HepG2 (cell line): ENCODE results near the gene ATP1B2. TPM values are rescaled to one million over a fixed set of nuclear protein-coding genes. Genes with fewer than 3 reads are reported as not detected.

Experiments
- DR1 ChIP-seq: sonication (generic); formaldehyde crosslinking; IDR thresholded peaks from 2 replicates; pipeline ENCODE4 v1.8.0; 2021; ENCODE audit warnings: mild to moderate bottlenecking, missing genetic modification reagents, inconsistent platforms
- ELF3 ChIP-seq: IDR thresholded peaks from 2 replicates; pipeline ENCODE4 v1.6.1; 2016; ENCODE audit warnings: missing genetic modification reagents, missing compliant biosample characterization
- KDM5B ChIP-seq: sonication (generic); formaldehyde crosslinking; IDR thresholded peaks from 2 replicates; pipeline ENCODE4 v1.4.0; 2020; ENCODE audit warnings: missing genetic modification reagents, mild to moderate bottlenecking, borderline replicate concordance
- MEIS2 ChIP-seq: sonication (generic); formaldehyde crosslinking; IDR thresholded peaks from 2 replicates; pipeline ENCODE4 v1.9.0; 2021; ENCODE audit warnings: mild to moderate bottlenecking, missing genetic modification reagents
- NR2F6 ChIP-seq, 2 experiments: IDR thresholded peaks; 2 replicates each; pipeline ENCODE4 v1.6.1; 2016; ENCODE audit warnings: antibody characterized with exemption in 1 of 2, mild to moderate bottlenecking in 1 of 2
- PHF8 ChIP-seq: sonication (generic); formaldehyde crosslinking; IDR thresholded peaks from 2 replicates; pipeline ENCODE4 v1.5.0; 2020; ENCODE audit warnings: missing genetic modification reagents
- SRY ChIP-seq: sonication (generic); formaldehyde crosslinking; IDR thresholded peaks from 2 replicates; pipeline ENCODE4 v1.8.0; 2022; ENCODE audit warnings: mild to moderate bottlenecking, missing genetic modification reagents
- TEAD2 ChIP-seq: sonication (generic); formaldehyde crosslinking; IDR thresholded peaks from 2 replicates; pipeline ENCODE4 v1.9.0; 2021; ENCODE audit warnings: missing genetic modification reagents
- ZBTB3 ChIP-seq: sonication (generic); formaldehyde crosslinking; IDR thresholded peaks from 2 replicates; pipeline ENCODE4 v1.4.0; 2020; ENCODE audit warnings: low read depth, mild to moderate bottlenecking, moderate library complexity, missing genetic modification reagents, borderline replicate concordance
- ZFP1 ChIP-seq: IDR thresholded peaks from 2 replicates; pipeline ENCODE4 v1.6.1; 2016
- ZNF607 ChIP-seq: sonication (generic); formaldehyde crosslinking; IDR thresholded peaks from 2 replicates; pipeline ENCODE4 v1.5.1; 2020; ENCODE audit warnings: missing genetic modification reagents, mild to moderate bottlenecking, borderline replicate concordance
- ZNF724P ChIP-seq: sonication (generic); formaldehyde crosslinking; IDR thresholded peaks from 2 replicates; pipeline ENCODE4 v1.8.0; 2022; ENCODE audit warnings: missing genetic modification reagents, borderline replicate concordance
- polyA plus RNA-seq, 8 experiments: library from polyadenylated mRNA; depleted of rRNA in 3 of 8; stranded (reverse) in 7 of 8; unstranded in 1 of 8; fragments of >200 nt; fragmentation: Illumina TruSeq in 4 of 8; extraction: Trizol in 4 of 8; gene quantifications; 2 replicates each; pipeline versions ENCODE4 v1.2.1 to v1.2.3, GENCODE V29; 2011 to 2016; ENCODE audit warnings: low read depth in 4 of 8, missing spikeins in 1 of 8, mixed read lengths in 1 of 8; ENCODE audit not compliant: insufficient read depth in 1 of 8
- total RNA-seq, 5 experiments: library from RNA; depleted of rRNA; stranded (reverse); fragments of >200 nt; fragmentation: Illumina TruSeq; extraction: Trizol; gene quantifications; 2 replicates each; pipeline ENCODE4 v1.2.3, GENCODE V29; 2016; ENCODE audit warnings: low read depth in 1 of 5
- TF ChIP-seq, protein P1 (sequence below): sonication (generic); formaldehyde crosslinking; IDR thresholded peaks from 2 replicates; pipeline ENCODE4 v1.5.0; 2020; ENCODE audit warnings: missing genetic modification reagents
- TF ChIP-seq, protein P2 (sequence below): sonication (generic); formaldehyde crosslinking; IDR thresholded peaks from 2 replicates; pipeline ENCODE4 v1.5.1; 2020; ENCODE audit warnings: missing genetic modification reagents, mild to moderate bottlenecking, borderline replicate concordance
- TF ChIP-seq, protein P3 (sequence below): sonication (generic); formaldehyde crosslinking; IDR thresholded peaks from 2 replicates; pipeline ENCODE4 v1.4.0; 2020; ENCODE audit warnings: mild to moderate bottlenecking, missing genetic modification reagents

ATP1B2 gene
- total and polyA plus RNA-seq, 2 of the 13 experiments (the other 11 are each of a cell fraction or from before 2014, with no cell fraction given) = not detected

DNA sequence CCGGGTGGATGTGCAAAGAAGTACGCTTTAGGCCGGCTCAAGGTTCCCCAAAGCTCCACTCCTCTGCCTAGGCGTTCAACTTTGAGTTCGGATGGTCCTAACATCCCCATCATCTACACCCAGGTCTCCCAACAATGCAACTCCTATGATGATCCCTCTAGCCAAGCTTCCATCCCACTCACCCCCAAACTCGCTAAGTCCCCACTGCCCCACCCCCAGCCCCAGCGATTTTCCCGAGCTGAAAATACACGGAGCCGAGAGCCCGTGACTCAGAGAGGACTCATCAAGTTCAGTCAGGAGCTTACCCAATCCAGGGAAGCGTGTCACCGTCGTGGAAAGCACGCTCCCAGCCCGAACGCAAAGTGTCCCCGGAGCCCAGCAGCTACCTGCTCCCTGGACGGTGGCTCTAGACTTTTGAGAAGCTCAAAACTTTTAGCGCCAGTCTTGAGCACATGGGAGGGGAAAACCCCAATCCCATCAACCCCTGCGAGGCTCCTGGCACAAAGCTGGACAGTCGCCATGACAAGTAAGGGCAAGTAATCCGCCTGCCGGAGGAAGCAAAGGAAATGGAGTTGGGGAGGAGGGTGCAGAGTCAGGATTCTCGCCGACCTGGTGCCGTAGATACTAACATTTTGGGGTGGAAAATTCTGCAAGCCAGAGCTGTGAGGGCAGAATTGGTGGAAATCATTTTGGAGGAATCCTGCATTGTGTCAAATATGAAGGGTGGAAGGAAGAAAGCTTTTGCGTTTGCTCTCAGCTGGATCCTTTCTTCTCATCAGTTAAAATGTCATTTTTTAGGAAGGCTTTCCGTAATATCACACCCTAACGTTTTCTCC, 36.6 kb downstream of the ATP1B2 start, which contains the start of gene TP53 (continued):
- TF ChIP-seq NR2F6 (IDR thresholded peaks at IDR 0.05) (0 out of 2 replicates have a peak, but pooled peaks have one; percentile 15), NR2F6 (CRISPR knock-in tag; IDR thresholded peaks at IDR 0.05) (peak; percentile 27; the same call in 1 of the 2 replicates), ZNF607 (no peak), ZFP1 (CRISPR knock-in tag) (no peak), DR1 (CRISPR knock-in tag) (no peak), ELF3 (CRISPR knock-in tag) (peak; percentile 63), MEIS2 (CRISPR knock-in tag) (no peak; the same call in 1 of the 2 replicates), SRY (CRISPR knock-in tag) (no peak), PHF8 (CRISPR knock-in tag) (peak; percentile 23; the same call in 1 of the 2 replicates), ZBTB3 (CRISPR knock-in tag) (no peak), ZNF724P (CRISPR knock-in tag) (no peak), TEAD2 (CRISPR knock-in tag) (no peak), KDM5B (0 out of 2 replicates have a peak, but pooled peaks have one; percentile 24)
- TF ChIP-seq, protein P1, sequence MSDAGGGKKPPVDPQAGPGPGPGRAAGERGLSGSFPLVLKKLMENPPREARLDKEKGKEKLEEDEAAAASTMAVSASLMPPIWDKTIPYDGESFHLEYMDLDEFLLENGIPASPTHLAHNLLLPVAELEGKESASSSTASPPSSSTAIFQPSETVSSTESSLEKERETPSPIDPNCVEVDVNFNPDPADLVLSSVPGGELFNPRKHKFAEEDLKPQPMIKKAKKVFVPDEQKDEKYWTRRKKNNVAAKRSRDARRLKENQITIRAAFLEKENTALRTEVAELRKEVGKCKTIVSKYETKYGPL = no peak
- TF ChIP-seq, protein P2, sequence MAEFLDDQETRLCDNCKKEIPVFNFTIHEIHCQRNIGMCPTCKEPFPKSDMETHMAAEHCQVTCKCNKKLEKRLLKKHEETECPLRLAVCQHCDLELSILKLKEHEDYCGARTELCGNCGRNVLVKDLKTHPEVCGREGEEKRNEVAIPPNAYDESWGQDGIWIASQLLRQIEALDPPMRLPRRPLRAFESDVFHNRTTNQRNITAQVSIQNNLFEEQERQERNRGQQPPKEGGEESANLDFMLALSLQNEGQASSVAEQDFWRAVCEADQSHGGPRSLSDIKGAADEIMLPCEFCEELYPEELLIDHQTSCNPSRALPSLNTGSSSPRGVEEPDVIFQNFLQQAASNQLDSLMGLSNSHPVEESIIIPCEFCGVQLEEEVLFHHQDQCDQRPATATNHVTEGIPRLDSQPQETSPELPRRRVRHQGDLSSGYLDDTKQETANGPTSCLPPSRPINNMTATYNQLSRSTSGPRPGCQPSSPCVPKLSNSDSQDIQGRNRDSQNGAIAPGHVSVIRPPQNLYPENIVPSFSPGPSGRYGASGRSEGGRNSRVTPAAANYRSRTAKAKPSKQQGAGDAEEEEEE = no peak
- TF ChIP-seq, protein P3, sequence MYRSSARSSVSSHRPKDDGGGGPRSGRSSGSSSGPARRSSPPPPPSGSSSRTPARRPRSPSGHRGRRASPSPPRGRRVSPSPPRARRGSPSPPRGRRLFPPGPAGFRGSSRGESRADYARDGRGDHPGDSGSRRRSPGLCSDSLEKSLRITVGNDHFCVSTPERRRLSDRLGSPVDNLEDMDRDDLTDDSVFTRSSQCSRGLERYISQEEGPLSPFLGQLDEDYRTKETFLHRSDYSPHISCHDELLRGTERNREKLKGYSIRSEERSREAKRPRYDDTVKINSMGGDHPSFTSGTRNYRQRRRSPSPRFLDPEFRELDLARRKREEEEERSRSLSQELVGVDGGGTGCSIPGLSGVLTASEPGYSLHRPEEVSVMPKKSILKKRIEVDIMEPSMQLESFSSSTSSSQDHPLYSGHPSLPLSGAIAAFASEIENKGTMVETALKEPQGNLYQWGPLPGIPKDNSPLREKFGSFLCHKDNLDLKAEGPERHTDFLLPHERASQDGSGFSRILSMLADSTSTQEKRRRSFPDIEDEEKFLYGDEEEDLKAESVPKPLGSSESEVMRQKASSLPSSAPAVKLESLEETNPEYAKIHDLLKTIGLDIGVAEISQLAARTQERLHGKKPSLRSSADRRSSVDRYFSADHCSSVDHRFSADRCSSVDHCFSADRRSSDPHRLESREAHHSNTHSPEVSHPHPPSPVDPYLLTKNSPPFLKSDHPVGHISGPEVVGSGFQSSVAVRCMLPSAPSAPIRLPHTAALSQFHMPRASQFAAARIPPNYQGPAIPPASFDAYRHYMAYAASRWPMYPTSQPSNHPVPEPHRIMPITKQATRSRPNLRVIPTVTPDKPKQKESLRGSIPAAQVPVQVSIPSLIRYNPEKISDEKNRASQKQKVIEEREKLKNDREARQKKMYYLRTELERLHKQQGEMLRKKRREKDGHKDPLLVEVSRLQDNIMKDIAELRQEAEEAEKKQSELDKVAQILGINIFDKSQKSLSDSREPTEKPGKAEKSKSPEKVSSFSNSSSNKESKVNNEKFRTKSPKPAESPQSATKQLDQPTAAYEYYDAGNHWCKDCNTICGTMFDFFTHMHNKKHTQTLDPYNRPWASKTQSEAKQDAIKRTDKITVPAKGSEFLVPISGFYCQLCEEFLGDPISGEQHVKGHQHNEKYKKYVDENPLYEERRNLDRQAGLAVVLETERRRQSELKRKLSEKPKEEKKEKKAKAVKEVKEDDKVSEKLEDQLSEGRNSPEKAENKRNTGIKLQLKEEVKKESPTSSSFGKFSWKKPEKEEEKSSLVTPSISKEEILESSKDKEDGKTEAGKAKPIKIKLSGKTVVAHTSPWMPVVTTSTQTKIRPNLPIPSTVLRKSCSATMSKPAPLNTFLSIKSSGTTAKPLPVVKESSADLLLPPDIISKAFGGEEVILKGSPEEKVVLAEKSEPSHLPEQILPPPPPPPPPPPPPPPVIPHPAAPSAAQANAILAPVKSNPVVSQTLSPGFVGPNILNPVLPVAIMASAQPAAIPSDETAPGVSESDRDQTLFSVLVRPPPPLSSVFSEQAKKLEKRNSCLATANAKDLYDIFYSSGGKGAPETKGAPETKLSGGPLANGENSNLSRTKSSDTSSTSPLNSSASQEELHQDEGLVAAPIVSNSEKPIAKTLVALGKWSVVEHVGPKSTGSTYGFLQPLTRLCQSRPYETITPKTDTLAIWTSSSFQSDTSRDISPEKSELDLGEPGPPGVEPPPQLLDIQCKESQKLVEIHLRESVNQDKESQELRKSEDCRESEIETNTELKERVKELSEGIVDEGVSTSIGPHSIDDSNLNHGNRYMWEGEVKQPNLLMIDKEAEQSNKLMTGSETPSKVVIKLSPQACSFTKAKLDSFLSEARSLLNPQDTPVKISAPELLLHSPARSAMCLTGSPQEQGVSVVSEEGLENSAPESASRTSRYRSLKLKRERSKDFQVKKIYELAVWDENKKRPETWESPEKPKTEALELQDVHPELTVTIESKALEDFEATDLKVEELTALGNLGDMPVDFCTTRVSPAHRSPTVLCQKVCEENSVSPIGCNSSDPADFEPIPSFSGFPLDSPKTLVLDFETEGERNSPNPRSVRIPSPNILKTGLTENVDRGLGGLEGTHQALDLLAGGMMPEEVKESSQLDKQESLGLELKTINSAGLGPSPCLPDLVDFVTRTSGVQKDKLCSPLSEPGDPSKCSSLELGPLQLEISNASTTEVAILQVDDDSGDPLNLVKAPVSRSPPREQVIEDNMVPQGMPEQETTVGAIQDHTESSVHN (CRISPR knock-in tag) = no peak
